ENCODE data around the gene TSPAN18.

GRCh38 chr11:44835296-44835695 is 108.5 kb downstream of the TSPAN18 start:
- TF ChIP-seq CTCF (IDR thresholded peaks at IDR 0.05; ENCODE audit: poor library complexity) (no peak), EZH2 (IDR thresholded peaks at IDR 0.05; ENCODE audit: borderline replicate concordance) (no peak)
